H9 (cell line): Measurements from ENCODE around the gene CFAP45. TPM values are rescaled to one million over a fixed set of nuclear protein-coding genes. Genes with fewer than 3 reads are reported as not detected.

Experiments
- DNase-seq: peaks from one replicate; pipeline ENCODE4 v3.0.0-alpha.2; 2017
- H2AFZ ChIP-seq: one replicate; pipeline ENCODE4 v1.6.1; 2013; ENCODE audit warnings: mild to moderate bottlenecking, low read length, control low read depth, moderate library complexity
- H2AK5ac ChIP-seq: 2 replicates; pipeline ENCODE4 v1.6.1; 2013; ENCODE audit warnings: low read length, control low read depth, mixed read lengths; ENCODE audit not compliant: insufficient read length
- H2BK120ac ChIP-seq: one replicate; pipeline ENCODE4 v1.6.1; 2013; ENCODE audit warnings: low read depth, mild to moderate bottlenecking, low read length, control low read depth, inconsistent platforms; ENCODE audit not compliant: poor library complexity, severe bottlenecking
- H2BK12ac ChIP-seq: 2 replicates; pipeline ENCODE4 v1.6.1; 2013; ENCODE audit warnings: low read length, control low read depth, mixed read lengths, low read depth; ENCODE audit not compliant: insufficient read length
- H2BK15ac ChIP-seq: 2 replicates; pipeline ENCODE4 v1.6.1; 2013; ENCODE audit warnings: low read depth, low read length, control low read depth
- H2BK20ac ChIP-seq: one replicate; pipeline ENCODE4 v1.6.1; 2013; ENCODE audit warnings: low read depth, mild to moderate bottlenecking, low read length, control low read depth, inconsistent platforms; ENCODE audit not compliant: poor library complexity, severe bottlenecking
- H2BK5ac ChIP-seq: 2 replicates; pipeline ENCODE4 v1.6.1; 2013; ENCODE audit warnings: low read length, control low read depth, mixed read lengths; ENCODE audit not compliant: insufficient read length
- H3K14ac ChIP-seq: 2 replicates; pipeline ENCODE4 v1.6.1; 2013; ENCODE audit warnings: low read length, control low read depth; ENCODE audit not compliant: insufficient read depth
- H3K18ac ChIP-seq: 2 replicates; pipeline ENCODE4 v1.6.1; 2013; ENCODE audit warnings: low read depth, mild to moderate bottlenecking, mixed read lengths, low read length, control low read depth; ENCODE audit not compliant: insufficient read length
- H3K23ac ChIP-seq: 2 replicates; pipeline ENCODE4 v1.6.1; 2013; ENCODE audit warnings: low read length, control low read depth, mixed read lengths, low read depth; ENCODE audit not compliant: insufficient read length
- H3K23me2 ChIP-seq: 2 replicates; pipeline ENCODE4 v1.6.1; 2013; ENCODE audit warnings: low read depth, mild to moderate bottlenecking, mixed read lengths, low read length, control low read depth; ENCODE audit not compliant: insufficient read length, poor library complexity, severe bottlenecking
- H3K27ac ChIP-seq: 2 replicates; pipeline ENCODE4 v1.5.1; 2013; ENCODE audit warnings: low read length, control low read depth, mixed read lengths, low read depth; ENCODE audit not compliant: insufficient read length
- H3K27me3 ChIP-seq: 2 replicates; pipeline ENCODE4 v1.6.1; 2013; ENCODE audit warnings: low read length, control low read depth, inconsistent platforms; ENCODE audit not compliant: insufficient read depth
- H3K4ac ChIP-seq: 2 replicates; pipeline ENCODE4 v1.6.1; 2013; ENCODE audit warnings: low read depth, mild to moderate bottlenecking, control low read depth, inconsistent platforms, low read length, moderate library complexity
- H3K4me1 ChIP-seq: 2 replicates; pipeline ENCODE4 v1.6.1; 2013; ENCODE audit warnings: low read length, control low read depth, inconsistent platforms; ENCODE audit not compliant: insufficient read depth
- H3K4me2 ChIP-seq: 2 replicates; pipeline ENCODE4 v1.6.1; 2013; ENCODE audit warnings: low read length, control low read depth, mixed read lengths; ENCODE audit not compliant: insufficient read length, insufficient read depth
- H3K56ac ChIP-seq: 2 replicates; pipeline ENCODE4 v1.6.1; 2013; ENCODE audit warnings: low read depth, mild to moderate bottlenecking, mixed read lengths, low read length, control low read depth; ENCODE audit not compliant: insufficient read length
- H3K79me1 ChIP-seq: 2 replicates; pipeline ENCODE4 v1.6.1; 2013; ENCODE audit warnings: low read depth, mild to moderate bottlenecking, moderate library complexity, low read length, control low read depth, inconsistent platforms; ENCODE audit not compliant: insufficient read depth, poor library complexity, severe bottlenecking
- H3K79me2 ChIP-seq: 2 replicates; pipeline ENCODE4 v1.6.1; 2013; ENCODE audit warnings: low read length, control low read depth, inconsistent platforms; ENCODE audit not compliant: insufficient read depth
- H3K9ac ChIP-seq: 2 replicates; pipeline ENCODE4 v1.6.1; 2013; ENCODE audit warnings: low read length, control low read depth, mixed read lengths; ENCODE audit not compliant: insufficient read length; ENCODE audit errors: extremely low read depth
- H3K9me3 ChIP-seq: one replicate; pipeline ENCODE4 v1.6.1; 2013; ENCODE audit warnings: low read depth, low read length, inconsistent platforms; ENCODE audit not compliant: control insufficient read depth
- H3T11ph ChIP-seq: one replicate; pipeline ENCODE4 v1.6.1; 2013; ENCODE audit warnings: mild to moderate bottlenecking, low read length, control low read depth, inconsistent platforms
- H4K20me1 ChIP-seq: one replicate; pipeline ENCODE4 v1.6.1; 2013; ENCODE audit not compliant: control insufficient read depth, insufficient read length, insufficient read depth
- H4K5ac ChIP-seq: 2 replicates; pipeline ENCODE4 v1.6.1; 2013; ENCODE audit warnings: low read depth, mild to moderate bottlenecking, mixed read lengths, low read length, control low read depth; ENCODE audit not compliant: insufficient read length
- H4K8ac ChIP-seq: replicated peaks from 2 replicates; pipeline ENCODE4 v1.6.1; 2013; ENCODE audit warnings: low read length, control low read depth, mixed read lengths, low read depth; ENCODE audit not compliant: insufficient read length
- H4K91ac ChIP-seq: 2 replicates; pipeline ENCODE4 v1.6.1; 2013; ENCODE audit warnings: low read depth, mild to moderate bottlenecking, moderate library complexity, mixed read lengths, low read length, control low read depth; ENCODE audit not compliant: insufficient read length
- H3K27ac Mint-ChIP-seq, 3 experiments: 2 replicates in 2 of 3; 3 replicates in 1 of 3; pipeline ENCODE4 v1.8.0; 2020 to 2021; ENCODE audit warnings: mixed read lengths in 3 of 3, mild to moderate bottlenecking in 1 of 3, moderate library complexity in 1 of 3
- H3K27me3 Mint-ChIP-seq: 2 replicates; pipeline ENCODE4 v1.8.0; 2021; ENCODE audit warnings: low read depth, mild to moderate bottlenecking, moderate library complexity, mixed read lengths
- H3K36me3 Mint-ChIP-seq, 3 experiments: 2 replicates in 2 of 3; 3 replicates in 1 of 3; pipeline ENCODE4 v1.8.0; 2020 to 2021; ENCODE audit warnings: low read depth in 3 of 3, mixed read lengths in 3 of 3; ENCODE audit not compliant: insufficient read depth in 1 of 3
- H3K4me1 Mint-ChIP-seq, 2 experiments: 2 replicates each; pipeline ENCODE4 v1.8.0; 2020; ENCODE audit warnings: mixed read lengths in 2 of 2
- H3K4me3 Mint-ChIP-seq, 2 experiments: 2 replicates in 1 of 2; 3 replicates in 1 of 2; pipeline ENCODE4 v1.8.0; 2020 to 2021; ENCODE audit warnings: mild to moderate bottlenecking in 2 of 2, mixed read lengths in 2 of 2, moderate library complexity in 1 of 2
- H3K9me3 Mint-ChIP-seq, 2 experiments: 2 replicates in 1 of 2; 3 replicates in 1 of 2; pipeline ENCODE4 v1.8.0; 2020; ENCODE audit warnings: mild to moderate bottlenecking in 2 of 2, mixed read lengths in 2 of 2, moderate library complexity in 1 of 2
- WGBS: extraction: QIAGEN DNeasy Blood & Tissue Kit; methylation state at CpG from one replicate; pipeline ENCODE4 v1.1.7; 2013; ENCODE audit warnings: missing lambda C conversion rate, low lambda C conversion rate, mixed read lengths; ENCODE audit not compliant: insufficient read length; ENCODE audit errors: extremely low coverage; 5-methylcytosine and 5-hydroxymethylcytosine counted together
- total RNA-seq: library from RNA; stranded (reverse); gene quantifications from 2 replicates; pipeline ENCODE4 v1.2.1, GENCODE V29; 2021
- TF ChIP-seq, protein P1 (sequence below): fragments of 200-600 bp; sonication (generic); conservative IDR thresholded peaks from 3 replicates; pipeline ENCODE4 v1.8.0; 2021; ENCODE audit warnings: antibody characterized with exemption, mild to moderate bottlenecking

CFAP45 gene
- total RNA-seq, 1 experiment from 2014 or later: 0.85 TPM

DNA sequence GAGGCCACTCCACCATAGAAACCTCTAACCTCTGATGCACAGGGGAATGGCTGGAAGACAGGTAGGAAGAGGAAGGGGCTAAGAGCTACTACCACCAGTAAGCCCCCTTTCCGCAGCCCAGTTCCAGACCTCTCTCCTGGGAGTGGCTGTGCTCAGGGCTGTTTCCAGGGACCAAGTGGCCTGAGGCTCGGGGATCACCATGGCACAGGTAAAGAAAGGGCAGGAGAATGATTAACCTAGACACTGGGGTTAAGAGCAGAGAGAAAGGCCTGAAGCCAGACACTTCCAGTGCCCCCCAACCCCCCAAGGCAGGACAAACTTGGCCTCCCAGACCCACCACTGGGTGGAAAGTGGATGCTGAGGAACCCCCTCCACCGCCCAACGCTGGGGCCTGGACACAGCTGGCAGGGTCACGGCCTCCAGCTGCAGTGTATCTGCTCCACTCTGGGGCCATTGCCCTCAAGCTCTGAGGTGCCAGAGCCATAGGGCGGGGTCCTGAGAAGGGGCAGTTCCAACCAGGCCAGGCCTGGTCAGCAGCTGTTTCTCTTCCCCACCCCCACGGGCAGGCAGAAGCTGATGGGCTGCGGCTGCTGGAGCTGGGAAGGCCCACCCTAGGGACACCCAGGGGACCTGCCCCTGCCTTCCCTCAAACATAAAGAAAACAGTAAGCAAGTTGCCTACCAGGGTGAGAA lies 22.7 kb upstream of the CFAP45 start:
- no peak overlapping the region for H2BK120ac ChIP-seq
- TF ChIP-seq, protein P1, sequence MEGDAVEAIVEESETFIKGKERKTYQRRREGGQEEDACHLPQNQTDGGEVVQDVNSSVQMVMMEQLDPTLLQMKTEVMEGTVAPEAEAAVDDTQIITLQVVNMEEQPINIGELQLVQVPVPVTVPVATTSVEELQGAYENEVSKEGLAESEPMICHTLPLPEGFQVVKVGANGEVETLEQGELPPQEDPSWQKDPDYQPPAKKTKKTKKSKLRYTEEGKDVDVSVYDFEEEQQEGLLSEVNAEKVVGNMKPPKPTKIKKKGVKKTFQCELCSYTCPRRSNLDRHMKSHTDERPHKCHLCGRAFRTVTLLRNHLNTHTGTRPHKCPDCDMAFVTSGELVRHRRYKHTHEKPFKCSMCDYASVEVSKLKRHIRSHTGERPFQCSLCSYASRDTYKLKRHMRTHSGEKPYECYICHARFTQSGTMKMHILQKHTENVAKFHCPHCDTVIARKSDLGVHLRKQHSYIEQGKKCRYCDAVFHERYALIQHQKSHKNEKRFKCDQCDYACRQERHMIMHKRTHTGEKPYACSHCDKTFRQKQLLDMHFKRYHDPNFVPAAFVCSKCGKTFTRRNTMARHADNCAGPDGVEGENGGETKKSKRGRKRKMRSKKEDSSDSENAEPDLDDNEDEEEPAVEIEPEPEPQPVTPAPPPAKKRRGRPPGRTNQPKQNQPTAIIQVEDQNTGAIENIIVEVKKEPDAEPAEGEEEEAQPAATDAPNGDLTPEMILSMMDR: no peak
- H3K23me2 ChIP-seq: peaks cover 17% of the 10 kb centered on the region
- H3K27ac Mint-ChIP-seq: no peak overlapping the region; a peak in 2 of 7 replicates
- H2BK20ac ChIP-seq: no peak overlapping the region
- H2BK15ac ChIP-seq: no peak overlapping the region
- H3K4ac ChIP-seq: no peak overlapping the region; the same call in 1 of the 2 replicates
- no peaks in the 10 kb centered on the region for H3K79me2 ChIP-seq
- no peak overlapping the region for H2AK5ac ChIP-seq
- peak overlapping the region; percentile 60 for H3K4me2 ChIP-seq
- no peaks in the 10 kb centered on the region for H4K20me1 ChIP-seq
- no peaks in the 10 kb centered on the region for H3K9me3 ChIP-seq
- H3K36me3 Mint-ChIP-seq: peaks cover 3 to 42% (median 27%) of the 10 kb centered on the region in 3 experiments; a peak in 6 of 7 replicates
- no peaks in the 10 kb centered on the region; a peak in 1 of 5 replicates for H3K9me3 Mint-ChIP-seq
- no peak overlapping the region for H3T11ph ChIP-seq
- no peak overlapping the region for H3K27ac ChIP-seq
- H2BK5ac ChIP-seq: no peak overlapping the region
- no peak for DNase-seq
- no peak overlapping the region for H3K56ac ChIP-seq
- H3K14ac ChIP-seq: no peak overlapping the region
- no peaks in the 10 kb centered on the region for H3K79me1 ChIP-seq
- no peak overlapping the region for H2BK12ac ChIP-seq
- peaks cover 32 to 37% of the 10 kb centered on the region in 2 experiments for H3K4me1 Mint-ChIP-seq
- H4K5ac ChIP-seq: no peak overlapping the region
- H2AFZ ChIP-seq: no peak overlapping the region
- H3K23ac ChIP-seq: no peak overlapping the region
- no CpG with 5 or more reads among the region's 8 CpGs for WGBS
- H4K8ac ChIP-seq: no peak overlapping the region
- H4K91ac ChIP-seq: peak overlapping the region; percentile 11
- no peak overlapping the region for H3K9ac ChIP-seq
- no peaks in the 10 kb centered on the region; the same call in 1 of the 2 replicates for H3K4me1 ChIP-seq
- H3K27me3 ChIP-seq: no peaks in the 10 kb centered on the region
- H3K27me3 Mint-ChIP-seq: peaks cover 12% of the 10 kb centered on the region
- H3K18ac ChIP-seq: no peak overlapping the region
- H3K4me3 Mint-ChIP-seq: peak overlapping the region in 1 of 2 experiments; percentile 87; a peak in 2 of 5 replicates
